OCI-LY7 (cell line): ENCODE data around the gene CHRNA4.

ENCODE experiments used
- EZH2phosphoT487 ChIP-seq: fragments of 200-600 bp; sonication (generic); IDR thresholded peaks from 2 replicates; pipeline ENCODE4 v1.6.1; 2018; ENCODE audit warnings: low read depth, borderline replicate concordance, mild to moderate bottlenecking, mixed run types, antibody characterized with exemption, low read length, moderate library complexity, mixed read lengths
- TF ChIP-seq, protein P1 (sequence below): fragments of 200-600 bp; sonication (generic); conservative IDR thresholded peaks from 2 replicates; pipeline ENCODE4 v1.5.1; 2014; ENCODE audit warnings: mild to moderate bottlenecking, antibody characterized with exemption, low read length, moderate library complexity, mixed read lengths

DNA sequence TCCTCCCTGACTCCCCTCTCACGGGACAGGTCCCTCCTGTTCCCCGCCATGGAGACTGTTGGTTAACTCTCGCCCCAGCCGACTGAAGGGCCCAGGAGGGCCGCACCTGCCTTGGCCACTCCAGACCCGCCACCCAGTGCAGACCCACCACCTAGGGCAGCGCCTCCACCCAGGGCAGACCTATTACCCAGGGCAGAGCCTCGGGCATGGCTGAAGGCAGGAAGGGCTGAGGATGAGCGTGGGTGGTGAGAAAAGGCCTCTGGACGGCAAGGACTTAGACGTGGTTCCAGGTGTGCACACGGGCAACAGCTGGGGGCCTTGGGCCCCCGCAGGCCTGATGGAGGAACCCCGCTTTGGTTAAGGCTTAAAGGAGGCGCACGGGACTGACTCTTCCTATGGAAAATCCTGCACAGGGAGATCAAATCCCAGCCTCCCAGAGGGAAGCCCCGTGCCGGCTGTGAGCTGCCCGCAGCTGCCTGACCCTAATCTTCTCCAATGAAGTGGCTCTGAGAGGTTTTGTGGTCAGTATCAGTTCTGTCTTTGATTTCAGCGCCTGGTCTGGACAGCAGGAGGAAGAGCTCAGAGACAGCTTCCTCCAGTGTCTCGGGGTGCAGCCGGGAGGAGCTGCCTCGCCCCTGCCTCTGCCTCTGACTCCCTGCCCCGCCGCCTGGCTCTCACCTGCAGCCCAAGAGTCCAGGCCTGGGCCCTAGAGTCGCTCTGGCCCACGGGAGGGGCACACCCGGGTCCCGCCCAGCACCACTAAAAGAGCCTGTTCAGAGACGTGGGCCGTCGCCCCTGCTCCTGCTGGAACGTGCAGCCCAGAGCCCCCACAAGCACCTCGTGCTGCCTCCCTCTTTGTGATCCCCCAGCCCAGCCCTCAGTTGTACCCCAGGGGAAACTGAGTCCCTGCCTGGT lies 12.1 kb upstream of the CHRNA4 start:
- TF ChIP-seq, protein P1, sequence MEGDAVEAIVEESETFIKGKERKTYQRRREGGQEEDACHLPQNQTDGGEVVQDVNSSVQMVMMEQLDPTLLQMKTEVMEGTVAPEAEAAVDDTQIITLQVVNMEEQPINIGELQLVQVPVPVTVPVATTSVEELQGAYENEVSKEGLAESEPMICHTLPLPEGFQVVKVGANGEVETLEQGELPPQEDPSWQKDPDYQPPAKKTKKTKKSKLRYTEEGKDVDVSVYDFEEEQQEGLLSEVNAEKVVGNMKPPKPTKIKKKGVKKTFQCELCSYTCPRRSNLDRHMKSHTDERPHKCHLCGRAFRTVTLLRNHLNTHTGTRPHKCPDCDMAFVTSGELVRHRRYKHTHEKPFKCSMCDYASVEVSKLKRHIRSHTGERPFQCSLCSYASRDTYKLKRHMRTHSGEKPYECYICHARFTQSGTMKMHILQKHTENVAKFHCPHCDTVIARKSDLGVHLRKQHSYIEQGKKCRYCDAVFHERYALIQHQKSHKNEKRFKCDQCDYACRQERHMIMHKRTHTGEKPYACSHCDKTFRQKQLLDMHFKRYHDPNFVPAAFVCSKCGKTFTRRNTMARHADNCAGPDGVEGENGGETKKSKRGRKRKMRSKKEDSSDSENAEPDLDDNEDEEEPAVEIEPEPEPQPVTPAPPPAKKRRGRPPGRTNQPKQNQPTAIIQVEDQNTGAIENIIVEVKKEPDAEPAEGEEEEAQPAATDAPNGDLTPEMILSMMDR = no peak
- no peak for TF ChIP-seq EZH2phosphoT487
